Stomach (tissue), 9 donors: ENCODE results near the gene DCANP1. TPM values are rescaled to one million over a fixed set of nuclear protein-coding genes. Genes with fewer than 3 reads are reported as not detected.

Source experiments
- DNase-seq, 2 donors: peaks; one replicate each; pipeline versions ENCODE4 v3.0.0 to v3.0.0-alpha.2; 2013 to 2019
- H3K27ac ChIP-seq, 5 donors: fragments of 200-600 bp in 4 of 5; sonication (generic) in 4 of 5; one replicate each; pipeline ENCODE4 v1.5.1; 2013 to 2019; ENCODE audit warnings: mild to moderate bottlenecking in 1 of 5, moderate library complexity in 1 of 5
- H3K27me3 ChIP-seq, 3 donors: fragments of 200-600 bp; sonication (generic); one replicate each; pipeline ENCODE4 v1.5.1; 2017 to 2019; ENCODE audit warnings: mixed run types in 1 of 3
- H3K36me3 ChIP-seq, 4 donors: fragments of 200-600 bp; sonication (generic); 1 replicate in 3 of 4; 2 replicates in 1 of 4; pipeline ENCODE4 v1.5.1; 2016 to 2019
- H3K4me1 ChIP-seq, 4 donors: fragments of 200-600 bp; sonication (generic); one replicate each; pipeline ENCODE4 v1.5.1; 2016 to 2019
- H3K4me3 ChIP-seq, 4 donors: fragments of 200-600 bp; sonication (generic) in 3 of 4; one replicate each; pipeline ENCODE4 v1.5.1; 2016 to 2019; ENCODE audit warnings: mild to moderate bottlenecking in 1 of 4
- H3K9me3 ChIP-seq, 4 donors: fragments of 200-600 bp; sonication (generic); one replicate each; pipeline ENCODE4 v1.5.1; 2016 to 2019
- EP300 ChIP-seq: sonication (generic); formaldehyde crosslinking; IDR thresholded peaks from one replicate; pipeline ENCODE4 v1.6.1; 2017; ENCODE audit warnings: antibody characterized with exemption
- POLR2A ChIP-seq, 4 donors: fragments of 450-650 bp; IDR thresholded peaks; one replicate each; pipeline ENCODE4 v1.6.1; 2016; ENCODE audit warnings: antibody characterized with exemption in 4 of 4, control low read depth in 2 of 4, mild to moderate bottlenecking in 1 of 4, moderate library complexity in 1 of 4
- POLR2AphosphoS5 ChIP-seq, 3 donors: sonication (generic); formaldehyde crosslinking; IDR thresholded peaks; one replicate each; pipeline ENCODE4 v1.6.1; 2016; ENCODE audit warnings: antibody characterized with exemption in 3 of 3
- WGBS, 5 donors: extraction: QIAGEN DNeasy Blood & Tissue Kit in 3 of 5; methylation state at CpG; one replicate each; pipeline versions ENCODE4 v1.1.5 to v1.1.7; 2013 to 2018; 5-methylcytosine and 5-hydroxymethylcytosine counted together
- intact Hi-C: fragments of 100-400 bp; cut with DNase I; formaldehyde crosslinking; loops from one replicate; pipeline ENCODE4 v1.15.1; 2023; ENCODE audit warnings: low total_unique reads
- polyA plus RNA-seq, 3 donors: library from polyadenylated mRNA; stranded (reverse); fragments of 200-250 nt; gene quantifications; one replicate each; pipeline ENCODE4 v1.2.3, GENCODE V29; 2013
- total RNA-seq, 5 donors: library from RNA; depleted of rRNA; stranded (reverse); fragments of >200 nt; gene quantifications; one replicate each; pipeline versions ENCODE4 v1.1.0 to v1.2.3, GENCODE V29; 2014 to 2016
- TF ChIP-seq, protein P1 (sequence below), 7 experiments: fragments of 450-650 bp in 4 of 7; fragments of 200-600 bp in 3 of 7; sonication (generic) in 3 of 7; IDR thresholded peaks; one replicate each; pipeline ENCODE4 v1.5.1; 2016 to 2019; ENCODE audit warnings: antibody characterized with exemption in 7 of 7, control low read depth in 2 of 7, mild to moderate bottlenecking in 1 of 7
- donor health status: healthy with polysubstance abuse.
- donor health status: Bipolar disorder and iron deficiency.
- donor health status: healthy.

The DCANP1 gene
- total and polyA plus RNA-seq, 8 donors, result 0.55 TPM; not detected in 7

GRCh38 chr5:135433681-135434426, 13.3 kb downstream of the DCANP1 start:
- peaks cover 9 to 30% (median 15%) of the 10 kb centered on the region in 4 donors for H3K4me1 ChIP-seq

DNA sequence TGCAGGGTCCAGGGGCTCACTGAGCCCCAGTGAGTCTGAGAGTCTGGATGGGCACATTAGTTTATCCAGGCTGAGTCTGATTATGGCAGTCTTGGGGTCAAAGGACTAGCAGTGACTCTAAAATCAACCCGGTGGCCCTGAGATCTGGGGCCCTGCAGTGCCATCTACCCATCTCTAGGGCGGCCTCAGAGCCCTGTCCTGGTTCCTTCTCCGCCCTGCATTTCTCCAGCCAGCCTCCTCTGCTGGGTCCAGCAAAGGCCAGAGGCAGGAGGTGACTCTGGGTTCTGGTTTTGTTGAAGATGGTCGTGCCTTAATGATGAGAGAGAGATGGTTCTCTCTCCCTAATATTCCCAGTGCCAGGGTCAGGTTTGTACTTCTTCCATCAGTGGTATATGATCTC, 15.0 kb downstream of the DCANP1 start:
- no peaks in the 10 kb centered on the region for H3K36me3 ChIP-seq
- peaks cover 0 to 14% (median 1%) of the 10 kb centered on the region in 4 donors for H3K4me1 ChIP-seq
- H3K4me3 ChIP-seq, result no peak overlapping the region
- TF ChIP-seq, protein P1, sequence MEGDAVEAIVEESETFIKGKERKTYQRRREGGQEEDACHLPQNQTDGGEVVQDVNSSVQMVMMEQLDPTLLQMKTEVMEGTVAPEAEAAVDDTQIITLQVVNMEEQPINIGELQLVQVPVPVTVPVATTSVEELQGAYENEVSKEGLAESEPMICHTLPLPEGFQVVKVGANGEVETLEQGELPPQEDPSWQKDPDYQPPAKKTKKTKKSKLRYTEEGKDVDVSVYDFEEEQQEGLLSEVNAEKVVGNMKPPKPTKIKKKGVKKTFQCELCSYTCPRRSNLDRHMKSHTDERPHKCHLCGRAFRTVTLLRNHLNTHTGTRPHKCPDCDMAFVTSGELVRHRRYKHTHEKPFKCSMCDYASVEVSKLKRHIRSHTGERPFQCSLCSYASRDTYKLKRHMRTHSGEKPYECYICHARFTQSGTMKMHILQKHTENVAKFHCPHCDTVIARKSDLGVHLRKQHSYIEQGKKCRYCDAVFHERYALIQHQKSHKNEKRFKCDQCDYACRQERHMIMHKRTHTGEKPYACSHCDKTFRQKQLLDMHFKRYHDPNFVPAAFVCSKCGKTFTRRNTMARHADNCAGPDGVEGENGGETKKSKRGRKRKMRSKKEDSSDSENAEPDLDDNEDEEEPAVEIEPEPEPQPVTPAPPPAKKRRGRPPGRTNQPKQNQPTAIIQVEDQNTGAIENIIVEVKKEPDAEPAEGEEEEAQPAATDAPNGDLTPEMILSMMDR (IDR thresholded peaks at IDR 0.05), result no peak
- TF ChIP-seq POLR2AphosphoS5 (IDR thresholded peaks at IDR 0.05), result no peak
- TF ChIP-seq POLR2A (IDR thresholded peaks at IDR 0.05), result no peak
- TF ChIP-seq EP300, result no peak
- no peak for DNase-seq
- intact Hi-C loops, result no loop called here
- H3K27ac ChIP-seq, result no peak overlapping the region
- 74 to 88% (median 79%) methylated on average over 4 of the region's 4 CpGs for WGBS, 5 donors
- peaks cover 0 to 12% (median 11%) of the 10 kb centered on the region in 4 donors for H3K9me3 ChIP-seq
- no peaks in the 10 kb centered on the region for H3K27me3 ChIP-seq

More at GRCh38 chr5:135433681-135434426, 13.3 kb downstream of the DCANP1 start:
- Histone ChIP-seq H3K36me3 (no peaks in the 10 kb centered on the region), H3K27ac (peak overlapping the region in 1 of 5 donors; percentile 41), H3K9me3 (peaks cover 0 to 4% (median 2%) of the 10 kb centered on the region in 4 donors), H3K4me3 (no peak overlapping the region), H3K27me3 (no peaks in the 10 kb centered on the region)
- WGBS, 5 donors, result 77 to 85% (median 81%) methylated on average over 11 to 12 of the region's 12 CpGs
- intact Hi-C loops, result no loop called here
- TF ChIP-seq POLR2A (IDR thresholded peaks at IDR 0.05) (no peak), POLR2AphosphoS5 (IDR thresholded peaks at IDR 0.05) (no peak), EP300 (no peak)
- TF ChIP-seq, protein P1 (IDR thresholded peaks at IDR 0.05), result no peak
- no peak for DNase-seq

GRCh38 chr5:135430135-135430437, 17.1 kb downstream of the DCANP1 start:
- H3K4me3 ChIP-seq, result no peak overlapping the region
- no peak for DNase-seq
- H3K9me3 ChIP-seq, result peaks cover 0 to 12% (median 11%) of the 10 kb centered on the region in 4 donors
- H3K27me3 ChIP-seq, result no peaks in the 10 kb centered on the region
- no peak for TF ChIP-seq EP300
- TF ChIP-seq POLR2AphosphoS5 (IDR thresholded peaks at IDR 0.05), result no peak
- TF ChIP-seq POLR2A (IDR thresholded peaks at IDR 0.05), result no peak
- TF ChIP-seq, protein P1 (IDR thresholded peaks at IDR 0.05), result no peak
- 84 to 89% (median 88%) methylated on average over 7 of the region's 7 CpGs for WGBS, 5 donors
- intact Hi-C loops, result no loop called here
- peaks cover 0 to 20% (median 2%) of the 10 kb centered on the region in 4 donors for H3K4me1 ChIP-seq
- no peaks in the 10 kb centered on the region for H3K36me3 ChIP-seq
- H3K27ac ChIP-seq, result no peak overlapping the region

GRCh38 chr5:135429301-135430134, 17.6 kb downstream of the DCANP1 start:
- Histone ChIP-seq H3K4me1 (peaks cover 0 to 14% (median 2%) of the 10 kb centered on the region in 4 donors), H3K9me3 (peaks cover 0 to 12% (median 11%) of the 10 kb centered on the region in 4 donors), H3K27ac (no peak overlapping the region), H3K4me3 (no peak overlapping the region), H3K36me3 (no peaks in the 10 kb centered on the region), H3K27me3 (no peaks in the 10 kb centered on the region)
- DNase-seq, result peak in 1 of 2 donors; percentile 57
- TF ChIP-seq, protein P1 (IDR thresholded peaks at IDR 0.05), result no peak
- TF ChIP-seq POLR2A (IDR thresholded peaks at IDR 0.05) (no peak), POLR2AphosphoS5 (IDR thresholded peaks at IDR 0.05) (no peak), EP300 (no peak)
- intact Hi-C loops, result no loop called here
- 54 to 61% (median 58%) methylated on average over 12 of the region's 12 CpGs for WGBS, 5 donors
